Rectal smooth muscle tissue (tissue), 1 donor: ENCODE data around the gene QRICH2.
"Not testable (repeated sequence)": the region's sequence is repeated elsewhere in the genome, so short reads cannot be mapped to it uniquely, and the experiment has no call there.

Source experiments
- H3K27ac ChIP-seq: one replicate; pipeline ENCODE4 v1.7.0; 2013; ENCODE audit warnings: low read depth, low read length, inconsistent platforms
- H3K27me3 ChIP-seq: one replicate; pipeline ENCODE4 v1.7.0; 2013; ENCODE audit warnings: low read length; ENCODE audit not compliant: control insufficient read depth, insufficient read depth
- H3K36me3 ChIP-seq: one replicate; pipeline ENCODE4 v1.7.0; 2013; ENCODE audit warnings: low read length; ENCODE audit not compliant: control insufficient read depth, insufficient read depth
- H3K4me1 ChIP-seq: one replicate; pipeline ENCODE4 v1.7.0; 2013; ENCODE audit warnings: low read length; ENCODE audit not compliant: control insufficient read depth, insufficient read depth
- H3K4me3 ChIP-seq: one replicate; pipeline ENCODE4 v1.7.0; 2013; ENCODE audit warnings: low read length
- H3K9ac ChIP-seq: one replicate; pipeline ENCODE4 v1.7.0; 2013; ENCODE audit warnings: low read length

Gene QRICH2

DNA sequence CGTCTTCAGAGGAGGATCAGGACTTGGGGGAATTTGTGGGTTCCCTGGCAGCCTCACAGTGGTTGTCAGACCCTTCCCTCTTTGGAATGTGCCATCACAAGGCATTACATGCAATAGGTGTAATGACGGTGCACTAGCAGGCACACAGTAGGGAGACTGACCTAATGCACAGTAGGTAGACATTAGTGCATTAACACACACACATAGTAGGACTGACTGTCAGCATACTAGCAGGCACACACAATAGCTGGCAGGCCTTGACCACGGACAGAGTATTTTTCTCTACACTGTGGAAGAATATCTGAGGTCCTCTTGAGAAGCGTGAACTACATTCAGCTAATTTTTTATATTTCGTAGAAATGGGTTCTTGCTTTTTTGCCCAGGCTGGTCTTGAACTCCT is 53.8 kb downstream of the QRICH2 start:
- Histone ChIP-seq H3K36me3 (no peaks in the 10 kb centered on the region), H3K9ac (no peak overlapping the region), H3K4me1 (no peaks in the 10 kb centered on the region), H3K4me3 (no peak overlapping the region), H3K27me3 (no peaks in the 10 kb centered on the region), H3K27ac (no peak overlapping the region)

DNA sequence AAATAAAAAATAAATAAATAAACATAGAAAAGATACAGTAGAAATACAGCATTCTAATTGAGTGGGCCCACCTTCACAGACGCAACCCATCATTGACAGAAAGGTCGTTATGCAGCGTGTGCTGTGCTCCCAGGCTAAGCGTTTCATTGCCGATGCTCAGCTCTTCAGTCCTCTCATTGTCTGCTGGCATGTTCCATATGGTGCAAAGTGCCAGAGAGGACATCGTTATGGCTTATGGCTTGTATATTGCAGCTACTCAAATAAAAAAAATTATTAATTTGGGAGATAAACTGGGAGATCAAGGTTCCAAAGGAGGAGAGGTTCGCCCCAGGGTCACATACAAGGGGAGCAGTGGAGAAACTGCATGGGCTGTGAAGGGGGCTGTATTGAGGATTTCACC is 54.2 kb downstream of the QRICH2 start:
- no peak overlapping the region for H3K27ac ChIP-seq
- no peaks in the 10 kb centered on the region for H3K4me1 ChIP-seq
- no peak overlapping the region for H3K4me3 ChIP-seq
- H3K36me3 ChIP-seq, result no peaks in the 10 kb centered on the region
- H3K9ac ChIP-seq, result no peak overlapping the region
- H3K27me3 ChIP-seq, result no peaks in the 10 kb centered on the region

DNA sequence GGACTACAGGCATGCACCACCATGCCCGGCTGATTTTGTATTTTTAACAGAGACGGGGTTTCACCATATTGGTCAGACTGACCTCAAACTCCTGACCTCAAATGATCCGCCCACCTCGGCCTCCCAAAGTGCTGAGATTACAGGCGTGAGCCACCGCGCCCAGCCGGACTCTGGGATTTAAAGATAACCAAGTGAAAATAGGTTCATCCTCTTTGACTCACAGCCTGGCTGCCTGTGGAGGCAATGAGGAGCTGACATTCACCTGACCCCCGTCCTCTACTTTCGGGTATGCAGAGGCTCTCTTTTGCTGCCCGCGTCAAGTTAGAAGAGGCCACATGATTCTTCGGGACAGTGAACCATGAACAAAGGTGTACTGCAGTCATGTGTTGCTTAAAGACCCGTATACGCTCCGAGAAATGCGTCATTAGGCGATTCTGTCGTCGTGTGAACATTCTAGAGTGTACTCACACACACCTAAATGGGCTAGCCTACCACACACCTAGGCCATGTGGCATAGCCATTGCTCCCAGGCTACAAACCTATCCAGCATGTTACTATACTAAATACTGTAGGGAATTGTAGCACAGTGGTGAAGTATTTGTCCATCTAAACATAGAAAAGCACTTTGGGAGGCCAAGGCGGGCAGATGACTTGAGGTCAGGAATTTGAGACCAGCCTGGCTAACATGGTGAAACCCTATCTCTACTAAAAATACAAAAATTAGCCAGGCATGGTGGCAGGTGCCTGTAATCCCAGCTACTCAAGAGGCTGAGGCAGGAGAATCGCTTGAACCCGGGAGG is 54.9 kb downstream of the QRICH2 start:
- not testable (repeated sequence) for H3K27me3 ChIP-seq, H3K9ac ChIP-seq, H3K4me1 ChIP-seq, H3K36me3 ChIP-seq, H3K27ac ChIP-seq, H3K4me3 ChIP-seq

DNA sequence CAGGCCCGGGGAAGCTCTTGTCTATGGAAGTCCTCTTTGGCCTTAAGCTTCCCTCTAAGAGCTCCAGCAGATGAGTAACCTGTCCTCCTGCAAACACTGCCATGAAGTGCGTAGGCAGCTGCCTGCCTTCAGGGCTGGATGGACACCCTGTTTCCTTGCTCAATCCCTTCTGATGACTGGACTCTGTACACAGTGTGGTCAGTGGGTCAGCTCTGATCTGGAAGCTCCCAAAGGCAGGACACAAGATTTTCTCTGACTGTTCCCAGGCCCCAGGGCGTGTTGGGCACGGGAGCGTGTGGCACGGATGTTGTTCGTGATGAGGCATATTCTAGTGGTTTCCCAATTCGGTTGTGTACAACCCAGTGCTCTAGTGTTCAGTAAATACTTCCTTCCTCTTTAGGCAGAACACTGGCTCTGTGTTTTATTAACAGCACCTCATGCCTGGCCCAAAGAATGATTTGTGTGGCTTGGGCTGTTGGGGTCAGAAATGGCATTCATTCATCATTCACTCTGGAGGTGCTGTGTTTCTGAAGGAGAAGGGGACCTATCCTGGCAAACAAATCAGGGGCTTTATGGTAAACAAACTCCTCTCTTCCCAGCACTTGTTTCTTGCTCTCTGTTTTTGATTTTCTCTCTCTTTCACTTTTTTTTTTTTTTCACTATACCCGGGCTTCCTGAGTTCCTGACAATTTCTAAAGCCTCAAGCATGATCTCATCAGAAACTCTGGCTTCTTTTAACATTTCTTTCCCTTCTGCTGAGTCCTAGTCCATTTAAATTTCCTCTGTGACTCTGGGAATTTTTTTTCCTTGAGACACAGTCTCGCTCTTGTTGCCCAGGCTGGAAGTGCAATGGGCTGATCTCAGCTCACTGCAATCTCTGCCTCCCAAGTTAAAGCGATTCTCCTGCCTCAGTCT is 55.8 kb downstream of the QRICH2 start:
- Histone ChIP-seq H3K27me3 (no peaks in the 10 kb centered on the region), H3K36me3 (no peaks in the 10 kb centered on the region), H3K27ac (peak overlapping the region; percentile 43), H3K4me3 (no peak overlapping the region), H3K4me1 (no peaks in the 10 kb centered on the region), H3K9ac (no peak overlapping the region)

DNA sequence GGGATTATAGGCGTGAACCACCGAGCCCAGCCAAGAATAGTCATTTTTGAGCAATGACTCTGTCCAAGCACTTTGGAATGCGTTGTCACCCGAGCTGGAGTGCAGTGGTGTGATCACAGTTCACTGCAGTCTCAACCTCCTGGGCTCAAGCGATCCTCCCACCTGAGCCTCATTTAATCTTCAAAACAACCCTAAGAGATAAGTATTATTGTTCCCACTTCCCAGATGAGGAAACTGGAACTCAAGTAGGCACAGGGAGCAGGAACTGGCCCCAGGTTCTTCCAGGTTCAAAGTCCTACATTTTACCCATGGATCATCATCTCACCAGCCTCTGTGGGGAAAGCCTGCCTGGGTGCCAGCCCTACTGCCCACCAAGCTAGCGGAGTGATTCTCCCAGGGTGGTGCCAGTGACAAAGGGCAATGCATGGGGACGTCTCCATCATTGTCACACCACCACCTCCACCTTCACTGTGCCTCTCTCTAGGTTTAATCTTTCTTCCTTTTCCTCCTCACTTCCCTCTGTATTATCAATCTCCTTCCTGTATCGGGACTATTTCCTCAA is 56.5 kb downstream of the QRICH2 start:
- Histone ChIP-seq H3K9ac (no peak overlapping the region), H3K4me1 (no peaks in the 10 kb centered on the region), H3K4me3 (no peak overlapping the region), H3K36me3 (no peaks in the 10 kb centered on the region), H3K27me3 (no peaks in the 10 kb centered on the region), H3K27ac (no peak overlapping the region)

DNA sequence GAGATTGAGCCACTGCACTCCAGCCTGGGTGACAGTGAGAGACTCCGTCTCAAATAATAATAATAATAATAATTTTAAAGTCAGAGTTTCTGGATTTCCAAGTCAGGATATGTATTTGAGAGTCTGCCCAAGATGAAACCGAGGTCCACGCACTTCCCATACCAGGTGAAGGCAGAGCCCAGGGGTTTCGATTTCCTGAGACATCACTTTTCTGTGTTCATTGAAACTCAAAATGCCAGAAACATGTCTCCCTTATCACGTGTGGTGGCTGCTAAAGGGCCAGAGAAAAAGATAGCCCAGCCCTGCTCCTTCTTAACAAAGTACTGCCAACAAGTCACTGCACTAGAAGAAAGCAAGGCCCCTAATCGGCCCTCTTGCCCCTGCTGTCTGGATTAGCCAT is 57.9 kb downstream of the QRICH2 start:
- Histone ChIP-seq H3K27ac (no peak overlapping the region), H3K36me3 (no peaks in the 10 kb centered on the region), H3K27me3 (no peaks in the 10 kb centered on the region), H3K4me3 (no peak overlapping the region), H3K4me1 (no peaks in the 10 kb centered on the region), H3K9ac (no peak overlapping the region)

DNA sequence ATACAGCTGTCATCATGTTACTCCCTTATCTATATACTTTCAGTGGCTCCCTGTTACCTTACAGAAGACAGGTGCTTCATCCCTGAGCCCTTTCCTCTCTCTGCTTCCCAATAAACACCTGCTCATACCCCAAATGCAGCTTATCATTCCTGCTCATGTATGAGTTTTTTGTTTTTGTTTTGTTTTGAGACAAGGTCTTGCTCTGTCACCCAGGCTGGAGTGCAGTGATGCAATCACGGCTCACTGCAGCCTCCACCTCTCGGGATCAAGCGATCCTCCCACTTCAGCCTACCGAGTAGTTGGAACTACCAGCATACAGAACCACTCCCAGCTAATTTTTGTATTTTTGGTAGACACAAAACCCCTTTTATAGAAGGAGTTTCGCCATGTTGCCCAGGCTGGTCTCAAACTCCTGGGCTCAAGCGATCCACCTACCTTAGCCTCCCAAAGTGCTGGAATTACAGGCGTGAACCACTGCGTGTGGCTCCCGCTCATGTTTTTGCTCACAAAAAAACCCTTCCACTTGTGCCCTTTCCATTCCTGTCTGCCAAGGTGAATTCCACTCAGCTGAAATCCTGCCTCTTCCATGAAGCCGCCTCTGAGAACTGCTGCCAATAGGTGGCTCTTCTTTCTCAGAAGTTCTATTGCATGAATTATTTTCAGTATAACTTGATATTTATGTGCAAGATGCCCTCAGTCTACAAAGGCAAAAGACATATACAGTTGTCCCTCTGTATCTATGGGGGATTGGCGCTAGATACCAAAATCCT is 59.9 kb downstream of the QRICH2 start:
- no peaks in the 10 kb centered on the region for H3K4me1 ChIP-seq
- H3K27me3 ChIP-seq, result peaks cover 4% of the 10 kb centered on the region
- no peak overlapping the region for H3K27ac ChIP-seq
- H3K4me3 ChIP-seq, result no peak overlapping the region
- no peaks in the 10 kb centered on the region for H3K36me3 ChIP-seq
- H3K9ac ChIP-seq, result no peak overlapping the region

DNA sequence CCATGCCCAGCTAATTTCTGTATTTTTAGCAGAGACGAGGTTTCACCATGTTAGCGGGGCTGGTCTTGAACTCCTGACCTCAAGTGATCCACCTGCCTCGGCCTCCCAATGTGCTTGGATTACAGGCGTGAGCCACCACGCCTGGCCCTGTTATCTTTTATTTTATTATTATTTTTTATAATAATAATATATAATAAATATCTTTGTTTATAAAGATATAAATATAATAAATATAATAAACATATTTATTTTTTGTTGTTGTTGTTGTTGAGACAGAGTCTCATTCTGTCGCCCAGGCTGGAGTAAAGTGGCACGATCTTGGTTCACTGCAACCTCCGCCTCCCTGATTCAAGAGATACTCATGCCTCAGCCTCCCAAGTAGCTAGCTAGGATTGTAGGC is 60.8 kb downstream of the QRICH2 start:
- Histone ChIP-seq H3K9ac (no peak overlapping the region), H3K27ac (no peak overlapping the region), H3K27me3 (peaks cover 4% of the 10 kb centered on the region), H3K4me3 (no peak overlapping the region), H3K4me1 (no peaks in the 10 kb centered on the region), H3K36me3 (no peaks in the 10 kb centered on the region)

DNA sequence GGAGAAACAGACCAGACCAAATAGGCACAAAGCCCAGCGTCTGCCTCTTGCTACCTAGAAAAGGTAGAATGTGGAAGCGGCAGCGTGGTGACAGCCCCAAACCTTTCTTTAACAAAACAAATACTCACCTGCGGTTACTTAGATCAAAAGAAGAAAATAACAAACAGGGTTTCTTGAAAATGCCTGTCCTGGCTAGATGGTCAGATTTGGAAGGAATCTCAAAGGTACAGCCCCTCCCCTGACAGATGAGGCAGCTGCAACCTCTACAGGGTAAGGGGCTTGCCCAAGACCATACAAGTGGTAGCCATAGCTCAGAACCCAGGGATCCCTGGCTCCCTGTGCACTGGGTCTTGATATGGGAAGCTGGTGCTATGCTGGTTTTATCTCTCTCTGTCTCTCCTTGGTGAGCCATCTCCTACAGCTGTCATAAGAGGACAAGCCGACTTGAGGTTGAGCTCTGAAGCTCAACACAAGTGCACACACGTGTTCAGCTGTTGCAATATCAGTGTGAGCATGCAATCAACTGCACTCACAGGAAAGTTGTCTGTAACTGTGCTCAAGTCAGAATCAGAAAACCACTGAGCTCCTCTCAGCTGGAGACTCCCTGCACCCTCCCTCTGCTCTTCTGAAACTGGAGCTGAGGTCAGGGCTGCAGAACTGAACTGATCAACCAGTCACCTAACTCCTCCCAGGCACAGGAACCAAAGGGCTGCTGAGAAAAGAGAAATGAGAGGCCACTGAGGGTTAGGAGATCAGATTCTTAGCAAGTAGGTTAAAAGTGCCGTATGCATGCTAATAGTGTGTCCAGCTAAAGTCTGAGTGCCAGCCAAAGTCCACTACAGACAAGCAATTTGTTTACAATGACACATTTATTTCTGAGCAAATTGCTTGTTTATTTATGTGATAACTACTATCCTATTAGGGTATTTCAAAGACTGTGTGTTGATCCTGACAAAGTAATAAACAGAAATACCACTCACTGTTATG is 61.7 kb downstream of the QRICH2 start:
- Histone ChIP-seq H3K9ac (no peak overlapping the region), H3K36me3 (no peaks in the 10 kb centered on the region), H3K27ac (no peak overlapping the region), H3K4me3 (no peak overlapping the region), H3K4me1 (no peaks in the 10 kb centered on the region), H3K27me3 (peaks cover 6% of the 10 kb centered on the region)

DNA sequence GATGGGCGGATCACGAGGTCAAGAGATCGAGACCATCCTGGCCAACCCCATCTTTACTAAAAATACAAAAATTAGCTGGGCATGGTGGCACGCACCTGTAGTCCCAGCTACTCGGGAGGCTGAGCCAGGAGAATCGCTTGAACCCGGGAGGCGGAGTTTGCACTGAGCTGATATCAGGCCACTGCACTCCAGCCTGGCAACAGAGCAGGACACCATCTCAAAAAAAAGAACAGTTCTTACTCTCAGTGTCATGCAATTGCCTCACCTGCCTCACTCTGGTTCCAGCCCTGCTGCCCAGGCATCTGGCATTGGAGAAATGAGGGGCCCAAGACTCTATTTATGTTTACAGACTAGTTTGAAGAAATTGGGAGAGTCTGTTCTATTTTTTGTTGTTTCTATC is 63.4 kb downstream of the QRICH2 start:
- not testable (repeated sequence) for H3K4me1 ChIP-seq, H3K4me3 ChIP-seq, H3K27ac ChIP-seq, H3K27me3 ChIP-seq, H3K9ac ChIP-seq, H3K36me3 ChIP-seq

DNA sequence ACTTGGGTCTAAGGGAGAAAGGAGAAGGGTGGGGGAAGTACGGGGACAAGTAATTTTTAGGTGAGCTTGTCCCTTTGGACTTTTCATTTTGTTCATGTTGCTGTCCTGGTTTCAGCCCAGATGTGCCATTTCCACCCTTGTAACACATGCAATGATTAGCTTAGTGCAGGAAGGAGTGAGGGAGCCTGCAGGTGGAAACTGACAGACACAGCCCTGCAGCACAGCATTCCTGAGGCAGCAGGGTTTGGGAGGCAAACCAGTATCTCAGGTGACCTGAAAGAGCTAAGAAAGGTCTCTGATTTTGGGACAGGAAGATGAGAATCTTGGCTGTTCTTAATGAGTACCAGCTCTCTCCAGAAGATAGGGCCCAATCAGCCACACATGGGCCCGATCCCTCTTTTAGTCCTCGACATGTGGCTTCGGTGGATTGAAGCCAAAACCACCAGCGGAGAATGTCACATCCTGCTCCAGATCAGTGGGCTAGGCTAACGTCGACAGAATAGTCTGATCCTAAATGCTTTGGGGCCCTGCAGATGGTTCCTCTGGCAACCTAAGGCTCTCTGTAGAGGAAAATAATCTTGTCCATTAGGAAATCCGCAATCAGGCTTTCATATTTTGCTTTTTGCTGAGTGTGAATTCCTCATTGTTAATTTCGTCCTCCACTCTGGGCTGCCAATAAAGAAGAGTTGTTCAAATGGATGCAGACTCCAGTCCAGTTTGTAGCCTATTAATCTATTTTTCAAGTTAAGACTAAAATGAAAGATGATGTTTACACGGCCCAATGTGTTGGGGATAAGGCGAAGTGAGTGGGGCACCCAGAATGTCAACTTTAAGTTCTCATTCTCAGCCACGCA is 64.0 kb downstream of the QRICH2 start:
- no peak overlapping the region for H3K4me3 ChIP-seq
- H3K27me3 ChIP-seq, result peaks cover 6% of the 10 kb centered on the region
- H3K36me3 ChIP-seq, result no peaks in the 10 kb centered on the region
- H3K9ac ChIP-seq, result no peak overlapping the region
- H3K4me1 ChIP-seq, result peaks cover 3% of the 10 kb centered on the region
- no peak overlapping the region for H3K27ac ChIP-seq
